ENCODE results near the gene SCT. TPM values are rescaled to one million over a fixed set of nuclear protein-coding genes. Genes with fewer than 3 reads are reported as not detected.

The SCT gene
- total and polyA plus RNA-seq, 11 donors, result 0.81 TPM; not detected in 10

- no peak for ATAC-seq
- TF ChIP-seq CTCF (IDR thresholded peaks at IDR 0.05) (no peak), POLR2A (IDR thresholded peaks at IDR 0.05) (no peak)
- peak in 1 of 5 donors; percentile 48 for DNase-seq
- intact Hi-C loops (cut with DNase I), result no loop called here
- H3K4me1 ChIP-seq, result no peaks in the 10 kb centered on the region
- WGBS, 4 donors, result 92 to 94% (median 93%) methylated on average over 19 to 21 of the region's 21 CpGs
- no peak overlapping the region for H3K4me3 ChIP-seq
- no peaks in the 10 kb centered on the region for H3K27me3 ChIP-seq
- no peak overlapping the region for H3K27ac ChIP-seq
- H3K36me3 ChIP-seq, result peaks cover 0 to 99% (median 95%) of the 10 kb centered on the region in 9 donors
- no peaks in the 10 kb centered on the region for H3K9me3 ChIP-seq
Measured at GRCh38 chr11:593347-593746, 33.6 kb downstream of the SCT start.

- no peak for ATAC-seq
- WGBS, 4 donors, result 89 to 91% (median 90%) methylated on average over 10 of the region's 10 CpGs
Measured at GRCh38 chr11:592918-593317, 34.1 kb downstream of the SCT start.

GRCh38 chr11:592501-592900, 34.5 kb downstream of the SCT start:
- H3K27me3 ChIP-seq, result no peaks in the 10 kb centered on the region
- H3K36me3 ChIP-seq, result peaks cover 0 to 99% (median 95%) of the 10 kb centered on the region in 9 donors
- H3K4me3 ChIP-seq, result no peak overlapping the region
- H3K4me1 ChIP-seq, result peaks cover 0 to 8% (median 0%) of the 10 kb centered on the region in 12 donors
- ATAC-seq (no peak), DNase-seq (no peak)
- no peak overlapping the region for H3K27ac ChIP-seq
- TF ChIP-seq CTCF (IDR thresholded peaks at IDR 0.05), result no peak
- no peak for TF ChIP-seq POLR2A (IDR thresholded peaks at IDR 0.05)
- intact Hi-C loops (cut with DNase I), result no loop called here
- WGBS, 4 donors, result 96 to 97% (median 96%) methylated on average over 22 of the region's 22 CpGs
- H3K9me3 ChIP-seq, result no peaks in the 10 kb centered on the region

More at GRCh38 chr11:592918-593317, 34.1 kb downstream of the SCT start:
- no peak for DNase-seq
- Histone ChIP-seq H3K27me3 (no peaks in the 10 kb centered on the region), H3K4me3 (no peak overlapping the region), H3K9me3 (no peaks in the 10 kb centered on the region), H3K27ac (no peak overlapping the region), H3K4me1 (peaks cover 0 to 4% (median 0%) of the 10 kb centered on the region in 12 donors), H3K36me3 (peaks cover 0 to 99% (median 95%) of the 10 kb centered on the region in 9 donors)
- no peak for TF ChIP-seq CTCF (IDR thresholded peaks at IDR 0.05)
- TF ChIP-seq POLR2A (IDR thresholded peaks at IDR 0.05), result no peak
- intact Hi-C loops (cut with DNase I), result no loop called here

GRCh38 chr11:590997-591396, 36.0 kb downstream of the SCT start:
- ATAC-seq (no peak), DNase-seq (no peak)
- no peak for TF ChIP-seq POLR2A (IDR thresholded peaks at IDR 0.05)
- TF ChIP-seq CTCF (IDR thresholded peaks at IDR 0.05), result no peak
- no peak overlapping the region for H3K27ac ChIP-seq
- no peak overlapping the region for H3K4me3 ChIP-seq
- H3K36me3 ChIP-seq, result peaks cover 0 to 98% (median 93%) of the 10 kb centered on the region in 9 donors
- intact Hi-C loops (cut with DNase I), result no loop called here
- no peaks in the 10 kb centered on the region for H3K27me3 ChIP-seq
- H3K9me3 ChIP-seq, result no peaks in the 10 kb centered on the region
- WGBS, 4 donors, result 74 to 80% (median 76%) methylated on average over 11 of the region's 11 CpGs
- H3K4me1 ChIP-seq, result peaks cover 0 to 16% (median 0%) of the 10 kb centered on the region in 12 donors
